Osteocyte (in vitro differentiated cells): Measurements from ENCODE around the gene PTPRM. TPM values are rescaled to one million over a fixed set of nuclear protein-coding genes. Genes with fewer than 3 reads are reported as not detected.

Experiments used
- DNase-seq: peaks from one replicate; pipeline ENCODE4 v3.0.0; 2021; ENCODE audit warnings: mixed read lengths; ENCODE audit not compliant: unreplicated experiment; ENCODE audit errors: extremely low spot score
- H3K27ac Mint-ChIP-seq: one replicate; pipeline ENCODE4 v1.8.0; 2021; ENCODE audit warnings: mild to moderate bottlenecking, mixed read lengths; ENCODE audit not compliant: unreplicated experiment
- H3K27me3 Mint-ChIP-seq: one replicate; pipeline ENCODE4 v1.8.0; 2021; ENCODE audit warnings: mixed read lengths; ENCODE audit not compliant: unreplicated experiment
- H3K36me3 Mint-ChIP-seq: one replicate; pipeline ENCODE4 v1.8.0; 2021; ENCODE audit warnings: mixed read lengths; ENCODE audit not compliant: unreplicated experiment
- H3K4me1 Mint-ChIP-seq: one replicate; pipeline ENCODE4 v1.8.0; 2021; ENCODE audit warnings: mixed read lengths; ENCODE audit not compliant: unreplicated experiment
- H3K4me3 Mint-ChIP-seq: one replicate; pipeline ENCODE4 v1.8.0; 2021; ENCODE audit warnings: mild to moderate bottlenecking, moderate library complexity, mixed read lengths; ENCODE audit not compliant: unreplicated experiment
- H3K9me3 Mint-ChIP-seq: one replicate; pipeline ENCODE4 v1.8.0; 2021; ENCODE audit warnings: mixed read lengths; ENCODE audit not compliant: unreplicated experiment
- CTCF ChIP-seq: fragments of 200-600 bp; sonication (generic); IDR thresholded peaks from 2 replicates; pipeline ENCODE4 v1.5.0; 2021; ENCODE audit warnings: antibody characterized with exemption, mild to moderate bottlenecking, moderate library complexity
- total RNA-seq: library from RNA; stranded (reverse); gene quantifications from 2 replicates; pipeline ENCODE4 v1.2.1, GENCODE V29; 2021

Gene PTPRM
- total RNA-seq, 1 donor from 2014 or later: 105 TPM

- Mint-ChIP-seq H3K4me1 (peaks cover 12% of the 10 kb centered on the region), H3K4me3 (no peak overlapping the region)
These were observed 599.9 kb downstream of the PTPRM start for GRCh38 chr18:8167026-8167425.

GRCh38 chr18:8167673-8168072 is 600.6 kb downstream of the PTPRM start:
- no peak for DNase-seq
- H3K27me3 Mint-ChIP-seq: no peaks in the 10 kb centered on the region
- TF ChIP-seq CTCF: no peak
- H3K36me3 Mint-ChIP-seq: peaks cover 4% of the 10 kb centered on the region
- H3K4me3 Mint-ChIP-seq: no peak overlapping the region
- H3K27ac Mint-ChIP-seq: no peak overlapping the region
- no peaks in the 10 kb centered on the region for H3K9me3 Mint-ChIP-seq
- H3K4me1 Mint-ChIP-seq: peaks cover 10% of the 10 kb centered on the region

More at GRCh38 chr18:8167026-8167425, 599.9 kb downstream of the PTPRM start:
- TF ChIP-seq CTCF: no peak
- no peak overlapping the region for H3K27ac Mint-ChIP-seq
- no peak for DNase-seq
- peaks cover 4% of the 10 kb centered on the region for H3K36me3 Mint-ChIP-seq
- no peaks in the 10 kb centered on the region for H3K27me3 Mint-ChIP-seq
- no peaks in the 10 kb centered on the region for H3K9me3 Mint-ChIP-seq

GRCh38 chr18:8169722-8170121 is 602.6 kb downstream of the PTPRM start:
- peaks cover 8% of the 10 kb centered on the region for H3K4me1 Mint-ChIP-seq
- no peak for TF ChIP-seq CTCF
- DNase-seq: no peak
- no peak overlapping the region for H3K4me3 Mint-ChIP-seq
- peaks cover 1% of the 10 kb centered on the region for H3K36me3 Mint-ChIP-seq
- no peaks in the 10 kb centered on the region for H3K27me3 Mint-ChIP-seq
- no peaks in the 10 kb centered on the region for H3K9me3 Mint-ChIP-seq
- no peak overlapping the region for H3K27ac Mint-ChIP-seq

- DNase-seq: no peak
These were observed 607.7 kb downstream of the PTPRM start for GRCh38 chr18:8174771-8175170.

GRCh38 chr18:8175501-8176061 is 608.5 kb downstream of the PTPRM start:
- Mint-ChIP-seq H3K36me3 (peaks cover 5% of the 10 kb centered on the region), H3K27ac (no peak overlapping the region), H3K9me3 (no peaks in the 10 kb centered on the region), H3K4me3 (no peak overlapping the region), H3K4me1 (peaks cover 29% of the 10 kb centered on the region), H3K27me3 (no peaks in the 10 kb centered on the region)
- TF ChIP-seq CTCF: no peak
- no peak for DNase-seq

More at GRCh38 chr18:8174771-8175170, 607.7 kb downstream of the PTPRM start:
- no peak overlapping the region for H3K27ac Mint-ChIP-seq
- H3K36me3 Mint-ChIP-seq: peaks cover 3% of the 10 kb centered on the region
- no peaks in the 10 kb centered on the region for H3K9me3 Mint-ChIP-seq
- no peaks in the 10 kb centered on the region for H3K27me3 Mint-ChIP-seq
- H3K4me1 Mint-ChIP-seq: peaks cover 33% of the 10 kb centered on the region
- TF ChIP-seq CTCF: no peak
- H3K4me3 Mint-ChIP-seq: no peak overlapping the region
